NB4 (cell line): ENCODE measurements around the gene CENPX.

Source experiments
- DNase-seq: peaks from one replicate; pipeline ENCODE4 v3.0.0; 2010; ENCODE audit warnings: low read depth
- H3K4me3 ChIP-seq: one replicate; pipeline ENCODE4 v1.5.1; 2011; ENCODE audit warnings: mild to moderate bottlenecking, low read depth, low read length, moderate library complexity
- CTCF ChIP-seq: IDR thresholded peaks from one replicate; pipeline ENCODE4 v1.5.1; 2012; ENCODE audit warnings: low read depth, low read length
- MAX ChIP-seq: IDR thresholded peaks from 2 replicates; pipeline ENCODE4 v1.6.1; 2011; ENCODE audit warnings: low read depth, low read length
- MYC ChIP-seq: IDR thresholded peaks from 2 replicates; pipeline ENCODE4 v1.6.1; 2011; ENCODE audit warnings: low read depth, low read length
- POLR2A ChIP-seq: IDR thresholded peaks from 2 replicates; pipeline ENCODE4 v1.6.1; 2011; ENCODE audit warnings: mild to moderate bottlenecking; ENCODE audit not compliant: insufficient read length; ENCODE audit errors: extremely low read depth

CENPX gene

GRCh38 chr17:82004517-82005455 is 17.9 kb downstream of the CENPX start:
- no peak for DNase-seq
- TF ChIP-seq MAX = no peak
- no peak for TF ChIP-seq POLR2A
- no peak for TF ChIP-seq CTCF
- no peak for TF ChIP-seq MYC
- no peak overlapping the region for H3K4me3 ChIP-seq

DNA sequence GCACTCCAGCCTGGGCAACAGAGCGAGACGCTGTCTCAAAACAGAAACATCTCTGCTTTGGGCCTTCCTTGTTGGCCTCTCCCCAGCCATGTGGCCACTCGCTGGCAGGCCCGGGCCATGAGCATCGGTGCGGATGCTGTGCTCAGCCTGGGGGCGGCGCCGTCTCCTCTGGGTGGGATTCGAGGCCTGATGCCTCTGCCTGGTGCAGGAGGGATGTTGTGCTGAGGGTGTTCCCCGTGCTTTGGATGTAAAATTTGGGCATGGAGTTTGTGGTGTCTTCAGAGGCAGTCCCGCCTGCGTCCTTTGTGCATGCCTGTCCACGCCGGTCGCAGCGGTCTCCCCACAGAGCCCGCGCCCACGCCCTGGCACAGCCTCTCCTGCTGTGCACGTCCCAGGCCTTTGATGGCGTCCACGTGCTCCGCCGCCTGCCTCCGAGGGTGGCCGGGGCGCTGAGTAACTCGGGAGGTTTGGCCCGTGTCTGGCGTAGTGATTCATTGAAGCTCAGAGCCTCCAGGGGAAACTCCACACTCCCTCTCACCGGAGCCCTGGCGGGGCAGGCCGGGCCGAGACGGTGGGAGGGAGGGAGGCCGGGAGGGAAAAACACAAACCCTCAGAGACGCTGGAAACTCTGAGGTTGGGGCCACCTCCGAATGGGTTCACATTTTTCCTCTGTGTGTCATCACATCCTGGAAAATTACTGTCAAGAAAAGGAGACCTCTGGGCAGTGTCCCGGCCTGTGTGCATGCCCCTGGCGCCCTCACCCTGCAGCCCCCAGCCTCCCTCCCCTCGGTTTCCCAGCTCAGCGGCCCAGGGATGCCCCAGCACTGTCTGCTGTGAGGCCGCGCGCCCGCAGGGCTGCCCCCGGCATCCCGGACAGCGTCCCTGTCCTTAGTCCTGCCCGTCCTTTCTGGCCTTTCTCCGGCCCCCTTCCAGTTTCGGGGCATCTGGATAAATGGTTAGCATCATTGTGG is 19.0 kb downstream of the CENPX start:
- H3K4me3 ChIP-seq = no peak overlapping the region
- no peak for TF ChIP-seq MAX
- no peak for TF ChIP-seq CTCF
- TF ChIP-seq MYC = no peak
- no peak for TF ChIP-seq POLR2A
- DNase-seq = no peak

DNA sequence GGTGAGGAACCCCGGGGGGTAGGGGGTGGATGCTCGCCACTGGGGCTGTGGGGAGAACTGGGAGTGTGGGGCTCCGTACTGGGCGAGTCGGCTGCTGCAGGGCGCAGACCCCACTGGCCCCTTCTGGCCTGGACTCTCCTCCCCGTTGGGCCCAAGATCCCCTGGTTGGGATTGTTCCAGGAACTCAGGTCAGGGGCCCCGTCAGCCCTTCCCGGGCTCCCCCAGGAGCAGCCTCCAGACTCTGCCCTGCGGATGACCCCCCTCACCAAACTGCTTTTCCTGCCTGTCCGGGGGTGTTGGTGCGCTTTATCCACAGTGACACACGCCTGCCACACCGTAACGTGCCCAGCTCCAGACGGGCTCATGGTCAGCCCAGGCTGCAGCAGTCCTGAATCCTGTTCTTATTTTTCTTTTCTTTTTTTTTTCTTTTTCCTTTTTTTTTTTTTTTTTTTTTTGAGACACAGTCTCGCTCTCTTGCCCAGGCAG is 21.1 kb downstream of the CENPX start:
- H3K4me3 ChIP-seq = no peak overlapping the region
- no peak for DNase-seq
- no peak for TF ChIP-seq MAX
- no peak for TF ChIP-seq POLR2A
- TF ChIP-seq CTCF = no peak
- TF ChIP-seq MYC = no peak

GRCh38 chr17:82000803-82001570 is 21.7 kb downstream of the CENPX start:
- H3K4me3 ChIP-seq = no peak overlapping the region
- no peak for TF ChIP-seq POLR2A
- TF ChIP-seq CTCF = no peak
- TF ChIP-seq MAX = no peak
- TF ChIP-seq MYC = no peak
- no peak for DNase-seq
